Mesenchymal stem cell (in vitro differentiated cells and primary cell): Measurements from ENCODE around the gene PDGFRB.
A peak's percentile ranks its signal among the peaks of the same experiment; 100 is the strongest.

Source experiments
- DNase-seq: peaks from one replicate; pipeline ENCODE4 v3.0.0-alpha.2; 2013
- H2AFZ ChIP-seq: one replicate; pipeline ENCODE4 v1.6.1; 2013; ENCODE audit warnings: low read depth, mild to moderate bottlenecking, control low read depth, inconsistent platforms, low read length, moderate library complexity
- H2AK5ac ChIP-seq: 2 replicates; pipeline ENCODE4 v1.6.1; 2013; ENCODE audit warnings: low read length, moderate library complexity, mild to moderate bottlenecking, inconsistent platforms; ENCODE audit not compliant: severe bottlenecking
- H2BK120ac ChIP-seq: one replicate; pipeline ENCODE4 v1.6.1; 2013; ENCODE audit warnings: low read depth, mild to moderate bottlenecking, inconsistent platforms, low read length, moderate library complexity
- H2BK12ac ChIP-seq, 2 experiments: one replicate each; pipeline ENCODE4 v1.6.1; 2013; ENCODE audit warnings: inconsistent platforms in 2 of 2, low read length in 2 of 2, mild to moderate bottlenecking in 2 of 2, moderate library complexity in 2 of 2, control low read depth in 1 of 2
- H2BK15ac ChIP-seq: one replicate; pipeline ENCODE4 v1.6.1; 2013; ENCODE audit warnings: mild to moderate bottlenecking, low read depth, inconsistent platforms; ENCODE audit not compliant: poor library complexity, severe bottlenecking
- H2BK5ac ChIP-seq: 2 replicates; pipeline ENCODE4 v1.6.1; 2013; ENCODE audit warnings: low read depth, mild to moderate bottlenecking, low read length, control low read depth, inconsistent platforms; ENCODE audit not compliant: poor library complexity, severe bottlenecking
- H3K14ac ChIP-seq, 2 experiments: one replicate each; pipeline ENCODE4 v1.6.1; 2013; ENCODE audit warnings: inconsistent platforms in 2 of 2, low read length in 2 of 2, control low read depth in 1 of 2, mild to moderate bottlenecking in 1 of 2, moderate library complexity in 1 of 2
- H3K18ac ChIP-seq, 2 experiments: one replicate each; pipeline ENCODE4 v1.6.1; 2013; ENCODE audit warnings: inconsistent platforms in 2 of 2, low read length in 2 of 2, control low read depth in 1 of 2, low read depth in 1 of 2, mild to moderate bottlenecking in 1 of 2
- H3K23ac ChIP-seq, 2 experiments: one replicate each; pipeline ENCODE4 v1.6.1; 2013; ENCODE audit warnings: inconsistent platforms in 2 of 2, low read length in 2 of 2, mild to moderate bottlenecking in 2 of 2, moderate library complexity in 2 of 2, control low read depth in 1 of 2
- H3K27ac ChIP-seq: 2 replicates; pipeline ENCODE4 v1.5.1; 2013; ENCODE audit warnings: mild to moderate bottlenecking, moderate library complexity, low read length, control low read depth, inconsistent platforms; ENCODE audit not compliant: poor library complexity, severe bottlenecking
- H3K27me3 ChIP-seq, 2 experiments: 2 replicates each; pipeline versions ENCODE4 v1.6.1 to v1.7.0; 2013; ENCODE audit warnings: low read length in 2 of 2, mild to moderate bottlenecking in 2 of 2, moderate library complexity in 2 of 2, control low read depth in 1 of 2, inconsistent platforms in 1 of 2; ENCODE audit not compliant: control insufficient read depth in 1 of 2, insufficient read depth in 1 of 2
- H3K36me3 ChIP-seq, 2 experiments: 2 replicates each; pipeline versions ENCODE4 v1.6.1 to v1.7.0; 2013; ENCODE audit warnings: low read length in 2 of 2, control low read depth in 1 of 2, inconsistent platforms in 1 of 2, low read depth in 1 of 2, mild to moderate bottlenecking in 1 of 2; ENCODE audit not compliant: insufficient read depth in 2 of 2, control insufficient read depth in 1 of 2
- H3K4ac ChIP-seq, 2 experiments: one replicate each; pipeline ENCODE4 v1.6.1; 2013; ENCODE audit warnings: inconsistent platforms in 2 of 2, low read length in 2 of 2, mild to moderate bottlenecking in 2 of 2, moderate library complexity in 2 of 2, control low read depth in 1 of 2, low read depth in 1 of 2
- H3K4me1 ChIP-seq: 2 replicates; pipeline ENCODE4 v1.6.1; 2013; ENCODE audit warnings: low read depth, low read length, control low read depth; ENCODE audit not compliant: control insufficient read depth, insufficient read depth
- H3K4me2 ChIP-seq: 2 replicates; pipeline ENCODE4 v1.6.1; 2013; ENCODE audit warnings: low read length, mild to moderate bottlenecking, inconsistent platforms; ENCODE audit not compliant: poor library complexity, severe bottlenecking
- H3K4me3 ChIP-seq, 2 experiments: 2 replicates each; pipeline versions ENCODE4 v1.5.1 to v1.7.0; 2013; ENCODE audit warnings: low read length in 2 of 2, mild to moderate bottlenecking in 2 of 2, control low read depth in 1 of 2, low read depth in 1 of 2; ENCODE audit not compliant: insufficient read depth in 1 of 2
- H3K79me1 ChIP-seq: replicated peaks from 2 replicates; pipeline ENCODE4 v1.6.1; 2013; ENCODE audit warnings: mild to moderate bottlenecking, control low read depth, low read length, inconsistent platforms; ENCODE audit not compliant: poor library complexity, severe bottlenecking
- H3K9ac ChIP-seq: 2 replicates; pipeline ENCODE4 v1.7.0; 2013; ENCODE audit warnings: mild to moderate bottlenecking, low read length, moderate library complexity
- H3K9me3 ChIP-seq: 2 replicates; pipeline ENCODE4 v1.7.0; 2013; ENCODE audit warnings: mild to moderate bottlenecking, low read length; ENCODE audit not compliant: control insufficient read depth
- H4K8ac ChIP-seq: one replicate; pipeline ENCODE4 v1.6.1; 2013; ENCODE audit warnings: inconsistent platforms, mild to moderate bottlenecking, low read length, moderate library complexity
- H4K91ac ChIP-seq: one replicate; pipeline ENCODE4 v1.6.1; 2013; ENCODE audit warnings: mild to moderate bottlenecking, low read length, inconsistent platforms
- WGBS: methylation state at CpG from one replicate; pipeline ENCODE4 v1.1.7; 2013; ENCODE audit warnings: mixed read lengths; 5-methylcytosine and 5-hydroxymethylcytosine counted together

PDGFRB gene

GRCh38 chr5:150117945-150118560, 37.6 kb downstream of the PDGFRB start:
- Histone ChIP-seq H3K23ac (no peak overlapping the region), H3K4me1 (peaks cover 9% of the 10 kb centered on the region), H4K8ac (no peak overlapping the region), H2BK5ac (no peak overlapping the region), H3K79me1 (peaks cover 5% of the 10 kb centered on the region), H3K18ac (no peak overlapping the region), H2BK120ac (no peak overlapping the region), H3K27ac (no peak overlapping the region), H3K27me3 (no peaks in the 10 kb centered on the region), H2BK15ac (no peak overlapping the region), H2BK12ac (no peak overlapping the region), H4K91ac (no peak overlapping the region), H2AFZ (no peak overlapping the region), H3K4me2 (no peak overlapping the region), H2AK5ac (no peak overlapping the region), H3K9ac (peak overlapping the region; percentile 7), H3K4ac (no peak overlapping the region), H3K4me3 (no peak overlapping the region), H3K14ac (no peak overlapping the region), H3K36me3 (peaks cover 89 to 98% of the 10 kb centered on the region in 2 experiments), H3K9me3 (no peaks in the 10 kb centered on the region)
- 97% methylated on average over 9 of the region's 9 CpGs for WGBS
- no peak for DNase-seq

GRCh38 chr5:150116667-150117400, 38.8 kb downstream of the PDGFRB start:
- Histone ChIP-seq H3K9me3 (no peaks in the 10 kb centered on the region), H3K14ac (no peak overlapping the region), H2AFZ (no peak overlapping the region), H3K27me3 (no peaks in the 10 kb centered on the region), H4K91ac (no peak overlapping the region), H2BK15ac (no peak overlapping the region), H3K4me1 (peaks cover 16% of the 10 kb centered on the region), H4K8ac (no peak overlapping the region), H2AK5ac (no peak overlapping the region), H2BK120ac (no peak overlapping the region), H3K4me3 (no peak overlapping the region), H3K36me3 (peaks cover 78 to 90% of the 10 kb centered on the region in 2 experiments), H3K79me1 (peaks cover 2% of the 10 kb centered on the region), H3K27ac (no peak overlapping the region), H2BK12ac (no peak overlapping the region), H3K4ac (no peak overlapping the region), H3K4me2 (no peak overlapping the region), H2BK5ac (no peak overlapping the region), H3K18ac (no peak overlapping the region), H3K9ac (peak overlapping the region; percentile 1), H3K23ac (no peak overlapping the region)
- DNase-seq: no peak
- 96% methylated on average over 10 of the region's 10 CpGs for WGBS

- no peak overlapping the region for H3K27ac ChIP-seq
- H3K18ac ChIP-seq: no peak overlapping the region
- no peak overlapping the region for H2BK5ac ChIP-seq
- H2AK5ac ChIP-seq: no peak overlapping the region
- H2BK12ac ChIP-seq: no peak overlapping the region
- no peak for DNase-seq
- H3K4me3 ChIP-seq: no peak overlapping the region
- no peak overlapping the region for H3K14ac ChIP-seq
- H3K9me3 ChIP-seq: no peaks in the 10 kb centered on the region
- no peak overlapping the region for H3K23ac ChIP-seq
- H3K27me3 ChIP-seq: no peaks in the 10 kb centered on the region
- peaks cover 2% of the 10 kb centered on the region for H3K79me1 ChIP-seq
- no peak overlapping the region for H3K4me2 ChIP-seq
- H3K36me3 ChIP-seq: peaks cover 58 to 74% of the 10 kb centered on the region in 2 experiments
- H3K4me1 ChIP-seq: peaks cover 20% of the 10 kb centered on the region
- H4K8ac ChIP-seq: no peak overlapping the region
- no peak overlapping the region for H3K4ac ChIP-seq
- no peak overlapping the region for H2AFZ ChIP-seq
- no peak overlapping the region for H4K91ac ChIP-seq
- H2BK15ac ChIP-seq: no peak overlapping the region
- no peak overlapping the region for H2BK120ac ChIP-seq
- peak overlapping the region; percentile 78 for H3K9ac ChIP-seq
- WGBS: 93% methylated on average over 7 of the region's 8 CpGs
Measured at GRCh38 chr5:150114773-150115408, 40.8 kb downstream of the PDGFRB start.

GRCh38 chr5:150114102-150114641, 41.5 kb downstream of the PDGFRB start:
- Histone ChIP-seq H3K79me1 (peaks cover 2% of the 10 kb centered on the region), H3K9me3 (no peaks in the 10 kb centered on the region), H3K27ac (no peak overlapping the region)

More at GRCh38 chr5:150114102-150114641, 41.5 kb downstream of the PDGFRB start:
- no peak overlapping the region for H3K4ac ChIP-seq
- H3K14ac ChIP-seq: no peak overlapping the region
- no peak overlapping the region for H2BK5ac ChIP-seq
- peaks cover 20% of the 10 kb centered on the region for H3K4me1 ChIP-seq
- H3K4me2 ChIP-seq: no peak overlapping the region
- H2AFZ ChIP-seq: no peak overlapping the region
- no peaks in the 10 kb centered on the region for H3K27me3 ChIP-seq
- DNase-seq: no peak
- H3K18ac ChIP-seq: no peak overlapping the region
- 93% methylated on average over 12 of the region's 12 CpGs for WGBS
- H3K9ac ChIP-seq: peak overlapping the region; percentile 78
- H2BK12ac ChIP-seq: no peak overlapping the region
- H2BK120ac ChIP-seq: no peak overlapping the region
- no peak overlapping the region for H3K4me3 ChIP-seq
- peak overlapping the region; percentile 37 for H2AK5ac ChIP-seq
- H4K8ac ChIP-seq: no peak overlapping the region
- H4K91ac ChIP-seq: no peak overlapping the region
- H3K36me3 ChIP-seq: peaks cover 51 to 66% of the 10 kb centered on the region in 2 experiments
- no peak overlapping the region for H2BK15ac ChIP-seq
- H3K23ac ChIP-seq: no peak overlapping the region
